H1 (cell line): ENCODE data around the gene GP9. TPM values are rescaled to one million over a fixed set of nuclear protein-coding genes. Genes with fewer than 3 reads are reported as not detected.

Source experiments
- E2F6 ChIP-seq: IDR thresholded peaks from 2 replicates; pipeline ENCODE4 v1.6.1; 2012; ENCODE audit warnings: inconsistent platforms
- EGR1 ChIP-seq: IDR thresholded peaks from 2 replicates; pipeline ENCODE4 v1.6.1; 2011; ENCODE audit warnings: low read depth, low read length, borderline replicate concordance
- NRF1 ChIP-seq: IDR thresholded peaks from 2 replicates; pipeline ENCODE4 v1.6.1; 2011; ENCODE audit warnings: mild to moderate bottlenecking, low read depth, low read length, improper control_type of control experiment
- RFX5 ChIP-seq: IDR thresholded peaks from 2 replicates; pipeline ENCODE4 v1.6.1; 2011; ENCODE audit warnings: low read depth, low read length, improper control_type of control experiment, borderline replicate concordance
- TAF1 ChIP-seq: IDR thresholded peaks from 2 replicates; pipeline ENCODE4 v1.6.1; 2011; ENCODE audit warnings: mild to moderate bottlenecking, low read depth, low read length
- TBP ChIP-seq: IDR thresholded peaks from 2 replicates; pipeline ENCODE4 v1.6.1; 2011; ENCODE audit warnings: low read depth, low read length, improper control_type of control experiment
- polyA plus RNA-seq, 7 experiments: library from polyadenylated mRNA; depleted of rRNA in 3 of 7; stranded (reverse) in 5 of 7; unstranded in 2 of 7; fragments of >200 nt in 5 of 7; fragments of 200-250 nt in 2 of 7; gene quantifications; 1 replicate in 5 of 7; 2 replicates in 1 of 7; 4 replicates in 1 of 7; pipeline versions ENCODE4 v1.2.1 to v1.2.3, GENCODE V29; 2011 to 2013; ENCODE audit warnings: missing spikeins in 2 of 7, mixed read lengths in 2 of 7
- total RNA-seq: library from RNA; stranded (reverse); fragmentation: NEBNext Ultra II Directional; extraction: Animal tissue kit (Norgen Biotek cat#: 25700); gene quantifications from 2 replicates; pipeline ENCODE4 v1.2.1, GENCODE V29; 2021

The GP9 gene
- total and polyA plus RNA-seq, 2 of the 8 experiments (the other 6 are each of a cell fraction or from before 2014, with no cell fraction given): not detected

GRCh38 chr3:129033633-129034321, 26.8 kb upstream of the GP9 start (continued):
- TF ChIP-seq EGR1: no peak
- no peak for TF ChIP-seq RFX5
- TF ChIP-seq TAF1: no peak
- TF ChIP-seq TBP: no peak
- no peak for TF ChIP-seq NRF1
- no peak for TF ChIP-seq E2F6
